ENCODE data around the gene MAML3.
A peak's percentile ranks its signal among the peaks of the same experiment; 100 is the strongest.

The MAML3 gene

GRCh38 chr4:140153718-140154571, at the start of gene MAML3:
Gene MAML3 (minus strand): TSS chr4:140154184. CDS start chr4:140153327, 857 bp downstream.
- peak; percentile 63 for TF ChIP-seq TEAD4 (IDR thresholded peaks at IDR 0.05)
- peak; percentile 15; the same call in 1 of the 2 replicates for TF ChIP-seq CEBPB (IDR thresholded peaks at IDR 0.05)
- TF ChIP-seq NFIC (IDR thresholded peaks at IDR 0.05), result peak; percentile 50; the same call in 1 of the 2 replicates
- peak; percentile 69; the same call in 1 of the 2 replicates for TF ChIP-seq TAF1 (IDR thresholded peaks at IDR 0.05; ENCODE audit: low read depth)
- TF ChIP-seq EP300 (IDR thresholded peaks at IDR 0.05; ENCODE audit: borderline replicate concordance), result peak; percentile 55; the same call in 1 of the 2 replicates
- TF ChIP-seq MAX (IDR thresholded peaks at IDR 0.05), result peak; percentile 89
- TF ChIP-seq CREB1 (IDR thresholded peaks at IDR 0.05; ENCODE audit: low read depth), result no peak
- TF ChIP-seq RAD21 (IDR thresholded peaks at IDR 0.05; ENCODE audit: low read depth), result peak; percentile 26; the same call in 1 of the 2 replicates
- TF ChIP-seq ZBTB7A (IDR thresholded peaks at IDR 0.05; ENCODE audit: low read depth), result peak; percentile 95
- peak; percentile 59 for TF ChIP-seq FOXM1 (IDR thresholded peaks at IDR 0.05; ENCODE audit: borderline replicate concordance, low read depth)
- TF ChIP-seq USF1 (IDR thresholded peaks at IDR 0.05), result 0 out of 2 replicates have a peak, but pooled peaks have one; percentile 28
- TF ChIP-seq REST (IDR thresholded peaks at IDR 0.05; ENCODE audit: low read depth), result no peak
- TF ChIP-seq EGR1 (IDR thresholded peaks at IDR 0.05), result peak; percentile 76
- peak; percentile 83 for TF ChIP-seq YY1 (IDR thresholded peaks at IDR 0.05; ENCODE audit: low read depth)
- TF ChIP-seq TCF12 (IDR thresholded peaks at IDR 0.05; ENCODE audit: low read depth), result peak; percentile 76

GRCh38 chr4:140198942-140199341, 45.0 kb upstream of the MAML3 start:
- no peak for TF ChIP-seq YY1 (IDR thresholded peaks at IDR 0.05; ENCODE audit: low read depth)

- TF ChIP-seq ZBTB7A (IDR thresholded peaks at IDR 0.05; ENCODE audit: low read depth) (no peak), YY1 (IDR thresholded peaks at IDR 0.05; ENCODE audit: low read depth) (no peak), EGR1 (IDR thresholded peaks at IDR 0.05) (no peak), TAF1 (IDR thresholded peaks at IDR 0.05; ENCODE audit: low read depth) (no peak), TCF12 (IDR thresholded peaks at IDR 0.05; ENCODE audit: low read depth) (no peak), MAX (IDR thresholded peaks at IDR 0.05) (no peak), EP300 (IDR thresholded peaks at IDR 0.05; ENCODE audit: borderline replicate concordance) (no peak), USF1 (IDR thresholded peaks at IDR 0.05) (no peak), NFIC (IDR thresholded peaks at IDR 0.05) (no peak), REST (IDR thresholded peaks at IDR 0.05; ENCODE audit: low read depth) (no peak), CREB1 (IDR thresholded peaks at IDR 0.05; ENCODE audit: low read depth) (no peak), RAD21 (IDR thresholded peaks at IDR 0.05; ENCODE audit: low read depth) (no peak), FOXM1 (IDR thresholded peaks at IDR 0.05; ENCODE audit: borderline replicate concordance, low read depth) (no peak), TEAD4 (IDR thresholded peaks at IDR 0.05) (no peak), CEBPB (IDR thresholded peaks at IDR 0.05) (no peak)
Observed at GRCh38 chr4:140195806-140196205, 41.8 kb upstream of the MAML3 start.

GRCh38 chr4:140189805-140190204, 35.8 kb upstream of the MAML3 start:
- TF ChIP-seq REST (IDR thresholded peaks at IDR 0.05; ENCODE audit: low read depth), result no peak
- TF ChIP-seq FOXM1 (IDR thresholded peaks at IDR 0.05; ENCODE audit: borderline replicate concordance, low read depth), result no peak
- no peak for TF ChIP-seq EP300 (IDR thresholded peaks at IDR 0.05; ENCODE audit: borderline replicate concordance)
- TF ChIP-seq ZBTB7A (IDR thresholded peaks at IDR 0.05; ENCODE audit: low read depth), result no peak
- TF ChIP-seq CEBPB (IDR thresholded peaks at IDR 0.05), result no peak
- no peak for TF ChIP-seq TEAD4 (IDR thresholded peaks at IDR 0.05)
- TF ChIP-seq TCF12 (IDR thresholded peaks at IDR 0.05; ENCODE audit: low read depth), result no peak
- no peak for TF ChIP-seq CREB1 (IDR thresholded peaks at IDR 0.05; ENCODE audit: low read depth)
- TF ChIP-seq MAX (IDR thresholded peaks at IDR 0.05), result no peak
- no peak for TF ChIP-seq NFIC (IDR thresholded peaks at IDR 0.05)
- no peak for TF ChIP-seq EGR1 (IDR thresholded peaks at IDR 0.05)
- TF ChIP-seq USF1 (IDR thresholded peaks at IDR 0.05), result no peak
- no peak for TF ChIP-seq TAF1 (IDR thresholded peaks at IDR 0.05; ENCODE audit: low read depth)
- no peak for TF ChIP-seq YY1 (IDR thresholded peaks at IDR 0.05; ENCODE audit: low read depth)

Measured in Ishikawa (cell line).